LNCAP (cell line): ENCODE data around the gene RUVBL2.

Experiments
- CTCF ChIP-seq: fragments of 450-650 bp; IDR thresholded peaks from 2 replicates; pipeline ENCODE4 v1.5.1; 2017; ENCODE audit warnings: mild to moderate bottlenecking

The RUVBL2 gene

DNA sequence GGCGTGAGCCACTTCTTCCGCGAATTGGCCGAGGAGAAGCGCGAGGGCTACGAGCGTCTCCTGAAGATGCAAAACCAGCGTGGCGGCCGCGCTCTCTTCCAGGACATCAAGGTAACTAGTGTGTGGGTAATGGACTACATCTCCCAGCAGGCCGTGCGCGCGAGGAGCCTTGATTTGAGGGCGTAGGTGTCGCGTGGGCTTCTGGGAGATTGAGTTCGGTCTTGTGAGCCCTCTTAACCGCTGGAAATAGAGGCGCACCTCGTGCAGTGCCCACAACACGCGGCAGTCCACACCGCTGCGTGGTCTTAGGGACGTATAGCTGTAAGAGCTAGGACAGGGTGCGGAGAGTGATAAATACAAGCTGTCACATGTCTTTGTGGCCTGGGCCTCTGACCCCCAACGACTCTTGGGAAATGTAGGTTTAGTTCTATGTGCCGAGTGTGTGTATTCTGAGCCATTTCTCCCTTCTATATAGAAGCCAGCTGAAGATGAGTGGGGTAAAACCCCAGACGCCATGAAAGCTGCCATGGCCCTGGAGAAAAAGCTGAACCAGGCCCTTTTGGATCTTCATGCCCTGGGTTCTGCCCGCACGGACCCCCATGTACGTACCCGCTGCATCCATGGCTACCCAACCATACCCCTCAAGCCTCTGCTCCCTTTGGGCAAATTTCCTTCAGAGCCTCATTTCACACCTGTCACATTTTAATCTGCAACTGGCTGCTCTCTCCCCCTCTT, 27.7 kb upstream of the RUVBL2 start:
- TF ChIP-seq CTCF, result no peak

DNA sequence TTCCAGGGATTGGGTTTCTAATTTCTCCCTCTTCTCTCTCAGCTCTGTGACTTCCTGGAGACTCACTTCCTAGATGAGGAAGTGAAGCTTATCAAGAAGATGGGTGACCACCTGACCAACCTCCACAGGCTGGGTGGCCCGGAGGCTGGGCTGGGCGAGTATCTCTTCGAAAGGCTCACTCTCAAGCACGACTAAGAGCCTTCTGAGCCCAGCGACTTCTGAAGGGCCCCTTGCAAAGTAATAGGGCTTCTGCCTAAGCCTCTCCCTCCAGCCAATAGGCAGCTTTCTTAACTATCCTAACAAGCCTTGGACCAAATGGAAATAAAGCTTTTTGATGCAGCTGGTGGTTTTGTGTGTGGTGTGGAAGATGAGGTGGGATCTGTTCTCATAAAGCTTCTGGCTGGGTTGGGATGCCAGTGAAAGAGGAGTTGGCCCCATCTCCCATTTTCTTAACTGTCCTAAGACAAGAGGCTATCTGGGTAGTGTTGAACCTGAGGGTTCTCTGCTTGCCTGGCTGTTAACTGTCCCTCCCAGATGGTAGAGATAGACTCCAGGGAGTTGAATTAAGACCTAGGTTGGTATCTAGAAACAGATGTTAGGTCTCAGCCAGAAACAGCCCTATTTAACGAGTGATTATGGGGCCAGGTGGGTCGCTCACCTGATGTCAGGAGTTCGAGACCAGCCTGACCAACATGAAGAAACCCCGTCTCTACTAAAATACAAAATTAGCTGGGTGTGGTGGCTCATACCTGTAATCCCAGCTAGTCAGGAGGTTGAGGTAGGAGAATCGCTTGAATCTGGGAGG, 26.9 kb upstream of the RUVBL2 start:
- no peak for TF ChIP-seq CTCF

DNA sequence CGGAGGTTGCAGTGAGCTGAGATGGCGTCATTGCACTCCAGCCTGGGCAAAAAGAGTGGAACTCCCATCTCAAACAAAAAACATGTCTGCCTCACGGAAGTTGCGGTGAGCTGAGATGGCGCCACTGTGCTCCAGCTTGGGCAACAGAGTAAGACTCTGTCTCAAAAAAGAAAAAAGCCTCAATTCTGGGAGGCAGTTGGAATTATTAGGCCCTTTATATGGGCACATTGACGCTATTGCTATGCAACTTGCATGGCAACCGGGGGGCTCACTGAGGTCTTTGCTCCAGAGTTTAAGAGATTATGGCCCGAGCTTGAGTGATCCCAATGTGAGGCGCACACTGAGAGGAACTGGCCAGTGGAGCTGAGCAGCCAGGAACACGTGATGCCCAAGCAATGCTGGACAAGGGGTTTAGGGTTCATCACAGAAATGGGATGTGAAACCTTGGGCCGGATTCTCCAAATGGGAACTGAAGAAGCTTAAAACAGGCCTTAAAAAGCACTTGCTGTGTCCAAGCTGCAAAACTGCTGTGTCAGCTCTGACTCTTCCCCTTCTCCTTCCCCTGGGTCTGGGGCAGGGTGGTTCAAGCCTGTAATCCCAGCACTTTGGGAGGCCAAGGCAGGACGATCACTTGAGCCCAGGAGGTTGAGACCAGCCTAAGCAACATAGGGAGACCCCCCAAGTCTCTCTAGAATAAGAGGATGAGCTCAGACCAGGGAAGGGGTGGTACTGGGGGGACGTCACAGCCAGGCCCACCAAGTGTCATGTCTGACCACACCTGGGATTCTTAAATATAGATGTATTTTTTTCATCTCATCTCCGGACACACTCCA, 26.1 kb upstream of the RUVBL2 start:
- no peak for TF ChIP-seq CTCF

GRCh38 chr19:48968179-48968661, 25.5 kb upstream of the RUVBL2 start:
- no peak for TF ChIP-seq CTCF

GRCh38 chr19:48968813-48969218, 24.9 kb upstream of the RUVBL2 start:
- no peak for TF ChIP-seq CTCF

DNA sequence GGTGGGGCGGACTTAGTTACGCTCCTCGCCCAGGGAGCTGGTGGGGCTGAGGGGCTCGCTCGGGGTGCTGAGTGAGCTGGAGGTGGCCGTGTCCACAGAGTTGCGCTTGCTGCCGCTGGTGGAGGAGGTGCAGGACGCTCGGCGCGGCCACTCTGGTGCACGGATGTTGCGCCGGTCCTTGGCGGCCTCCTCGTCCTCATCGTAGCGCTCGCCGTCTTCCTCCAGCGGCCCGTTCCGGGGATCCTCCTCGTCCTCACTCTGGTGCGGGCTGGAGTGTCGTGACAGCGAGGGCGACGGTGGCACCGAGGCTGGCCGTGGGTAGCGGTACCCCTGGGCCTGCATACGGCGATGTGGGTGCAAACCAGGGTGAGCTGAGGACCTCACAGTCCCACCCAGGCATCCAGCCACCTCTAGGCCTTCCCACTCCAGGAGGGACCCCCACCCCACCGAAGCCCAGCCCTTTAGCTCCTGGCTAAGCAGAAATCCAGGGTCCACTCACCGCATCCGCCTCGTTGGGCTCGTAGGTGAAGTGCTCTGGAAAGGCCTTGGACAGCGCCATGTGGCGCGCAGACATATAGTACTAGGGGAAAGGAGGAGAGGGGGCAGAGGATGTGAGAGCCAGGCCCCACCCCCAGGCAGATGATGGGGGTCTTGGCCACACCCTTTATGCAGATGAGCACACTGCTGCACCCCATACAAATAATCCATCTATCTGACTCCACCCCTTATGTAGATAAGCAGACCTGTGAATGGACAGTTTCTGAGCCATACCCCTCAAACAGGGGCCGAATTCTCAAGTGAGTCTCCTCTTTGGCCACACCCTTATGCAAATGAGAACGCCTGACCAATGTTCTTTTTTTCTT, 24.2 kb upstream of the RUVBL2 start:
- no peak for TF ChIP-seq CTCF
